ENCODE data around the gene MRPS10.

DNA sequence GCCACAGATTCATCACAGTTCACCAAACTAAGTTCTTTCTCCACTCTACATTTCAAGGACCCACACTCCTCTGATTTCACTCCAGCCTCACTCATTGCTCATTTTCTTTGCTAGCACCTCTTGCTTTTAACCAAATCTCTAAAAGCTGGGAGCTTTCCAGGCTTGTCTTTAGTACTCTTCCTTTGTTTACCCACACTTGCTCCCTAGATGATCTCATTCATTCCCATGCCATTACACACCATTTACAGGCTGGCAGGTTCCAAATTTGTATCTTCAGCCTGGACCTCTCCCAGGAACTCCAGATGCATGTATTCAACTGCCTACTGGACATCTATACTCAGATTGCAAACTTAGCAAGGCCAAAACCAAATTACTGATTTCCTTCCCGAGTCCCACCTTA is 17.6 kb downstream of the MRPS10 start:
- TF ChIP-seq CTCF (IDR thresholded peaks at IDR 0.05; ENCODE audit: low read depth, low read length, poor library complexity, severe bottlenecking) (no peak), EZH2phosphoT487 (IDR thresholded peaks at IDR 0.05; ENCODE audit: borderline replicate concordance, low read length) (no peak)
